Endothelial cell of umbilical vein (primary cell): ENCODE data around the gene SSTR3.

Experiments
- CTCF ChIP-seq, 2 donors: IDR thresholded peaks; 1 replicate in 1 of 2; 2 replicates in 1 of 2; pipeline ENCODE4 v1.5.1; 2011; ENCODE audit warnings: low read length in 2 of 2, mild to moderate bottlenecking in 2 of 2, moderate library complexity in 2 of 2, control low read depth in 1 of 2, inconsistent platforms in 1 of 2, low read depth in 1 of 2; ENCODE audit not compliant: insufficient read depth in 1 of 2; ENCODE audit errors: extremely low read depth in 1 of 2
- EZH2 ChIP-seq: IDR thresholded peaks from 2 replicates; pipeline ENCODE4 v1.6.1; 2012; ENCODE audit warnings: borderline replicate concordance, low read depth, mild to moderate bottlenecking, moderate library complexity, low read length, inconsistent platforms; ENCODE audit not compliant: severe bottlenecking
- POLR2A ChIP-seq: IDR thresholded peaks from 2 replicates; pipeline ENCODE4 v1.6.1; 2012; ENCODE audit warnings: low read depth, mild to moderate bottlenecking, control low read depth, low read length
- POLR2AphosphoS5 ChIP-seq: IDR thresholded peaks from 2 replicates; pipeline ENCODE4 v1.6.1; 2012; ENCODE audit warnings: low read depth, mild to moderate bottlenecking, control low read depth, low read length, moderate library complexity; ENCODE audit not compliant: insufficient read depth
- TF ChIP-seq, protein P1 (sequence below): IDR thresholded peaks from 2 replicates; pipeline ENCODE4 v1.6.1; 2011; ENCODE audit not compliant: insufficient read depth, insufficient read length

DNA sequence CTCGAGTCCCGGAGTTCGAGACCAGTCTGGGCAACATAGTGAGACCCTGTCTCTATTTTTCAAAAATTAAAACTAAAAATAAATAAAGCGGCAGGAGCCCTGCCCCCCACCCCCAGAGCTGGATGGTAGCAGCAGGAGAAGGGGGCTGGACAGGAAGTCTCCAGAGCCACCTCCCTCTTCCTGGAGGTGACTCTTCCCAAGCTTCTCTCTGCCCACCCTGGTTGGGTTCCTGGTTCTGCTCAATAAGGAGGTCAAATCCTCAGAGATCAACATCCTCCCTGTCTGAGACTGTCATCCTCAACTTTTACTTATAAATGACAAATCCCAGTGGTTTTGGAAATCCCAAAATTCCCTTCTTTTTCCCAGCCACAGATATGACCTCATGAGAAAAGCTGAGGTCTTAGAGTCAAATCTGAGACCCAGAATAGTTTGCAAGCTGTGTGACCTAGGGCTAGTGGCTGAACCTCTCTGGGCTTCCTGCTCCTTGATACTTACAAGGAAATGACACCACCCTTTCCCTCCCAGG is 25.2 kb downstream of the SSTR3 start:
- TF ChIP-seq CTCF (IDR thresholded peaks at IDR 0.05; ENCODE audit: extremely low read depth in 1 of 2, insufficient read depth in 1 of 2, low read depth in 1 of 2, low read length in 2 of 2) (no peak), POLR2A (no peak), EZH2 (no peak), POLR2AphosphoS5 (no peak)
- TF ChIP-seq, protein P1, sequence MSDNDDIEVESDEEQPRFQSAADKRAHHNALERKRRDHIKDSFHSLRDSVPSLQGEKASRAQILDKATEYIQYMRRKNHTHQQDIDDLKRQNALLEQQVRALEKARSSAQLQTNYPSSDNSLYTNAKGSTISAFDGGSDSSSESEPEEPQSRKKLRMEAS: no peak
